ENCODE results near the gene SFMBT1. TPM values are rescaled to one million over a fixed set of nuclear protein-coding genes. Genes with fewer than 3 reads are reported as not detected.

The SFMBT1 gene
- polyA plus RNA-seq, 1 of the 3 experiments (the other 2 are of a cell fraction): 0.72 TPM

GRCh38 chr3:53071882-53072431 is 26.1 kb upstream of the SFMBT1 start (continued):
- TF ChIP-seq NRF1 (IDR thresholded peaks at IDR 0.05; ENCODE audit: low read depth, low read length) (no peak), EP300 (IDR thresholded peaks at IDR 0.05; ENCODE audit: borderline replicate concordance in 1 of 2, low read depth in 1 of 2, low read length in 1 of 2) (no peak), SIN3A (IDR thresholded peaks at IDR 0.05; ENCODE audit: borderline replicate concordance, low read depth, low read length) (no peak)

- H3K4me2 ChIP-seq: no peak overlapping the region
- WGBS (ENCODE audit: low lambda C conversion rate): no CpG with 5 or more reads among the region's 4 CpGs
- CTCF ChIA-PET: interaction anchor here (0.6 to 1.3 kb wide), 2 partner anchors 28 to 238 kb away, joined by 3 read pairs; no protein-coding TSS in a partner anchor
Measured at GRCh38 chr3:53069422-53070068, 23.7 kb upstream of the SFMBT1 start.

GRCh38 chr3:53068176-53068575 is 22.3 kb upstream of the SFMBT1 start:
- TF ChIP-seq ZBTB33 (IDR thresholded peaks at IDR 0.05; ENCODE audit: borderline replicate concordance, low read depth) (no peak), GABPA (IDR thresholded peaks at IDR 0.05; ENCODE audit: low read depth) (no peak), IRF3 (IDR thresholded peaks at IDR 0.05; ENCODE audit: low read depth, low read length) (no peak), RXRA (IDR thresholded peaks at IDR 0.05; ENCODE audit: borderline replicate concordance, low read depth) (no peak), MAX (IDR thresholded peaks at IDR 0.05; ENCODE audit: low read depth) (no peak), SMC3 (IDR thresholded peaks at IDR 0.05; ENCODE audit: low read depth, low read length) (no peak), RCOR1 (IDR thresholded peaks at IDR 0.05; ENCODE audit: low read length) (no peak), FOSL2 (IDR thresholded peaks at IDR 0.05; ENCODE audit: borderline replicate concordance, low read depth) (no peak), RFX5 (IDR thresholded peaks at IDR 0.05; ENCODE audit: low read length) (no peak), NRF1 (IDR thresholded peaks at IDR 0.05; ENCODE audit: low read depth, low read length) (no peak)
- CTCF ChIA-PET: interaction anchor here (0.8 to 1.3 kb wide), 4 partner anchors 16 to 218 kb away, joined by 3 to 4 read pairs (median 3); no protein-coding TSS in a partner anchor
- DNase-seq: no peak

More at GRCh38 chr3:53069422-53070068, 23.7 kb upstream of the SFMBT1 start:
- no peaks in the 10 kb centered on the region for H3K36me3 ChIP-seq (replicated peaks in 1 of 2; ENCODE audit: control insufficient read depth in 1 of 2, insufficient read depth in 2 of 2, low read length in 1 of 2)
- H3K4me1 ChIP-seq (ENCODE audit: control insufficient read depth in 1 of 2, insufficient read depth in 2 of 2, low read depth in 1 of 2, low read length in 1 of 2): peaks cover 0 to 26% of the 10 kb centered on the region in 2 experiments; a peak in 1 of 4 replicates
- H3K79me2 ChIP-seq (ENCODE audit: insufficient read depth): no peaks in the 10 kb centered on the region
- H3K4me3 ChIP-seq (ENCODE audit: low read depth in 2 of 2, low read length in 1 of 2): no peak overlapping the region
- TF ChIP-seq ELF1 (IDR thresholded peaks at IDR 0.05) (no peak), YY1 (IDR thresholded peaks at IDR 0.05; ENCODE audit: low read depth) (no peak), GATA2 (CRISPR knock-in tag; IDR thresholded peaks at IDR 0.05) (no peak), RAD21 (IDR thresholded peaks at IDR 0.05; ENCODE audit: low read length) (no peak), TEAD4 (IDR thresholded peaks at IDR 0.05; ENCODE audit: borderline replicate concordance, insufficient read depth) (no peak), SIN3A (IDR thresholded peaks at IDR 0.05; ENCODE audit: borderline replicate concordance, low read depth, low read length) (no peak), EZH2phosphoT487 (IDR thresholded peaks at IDR 0.05; ENCODE audit: borderline replicate concordance, low read depth) (no peak)
- H2AFZ ChIP-seq (ENCODE audit: low read depth): no peak overlapping the region
- no peaks in the 10 kb centered on the region for H3F3A ChIP-seq (replicated peaks; ENCODE audit: insufficient read depth)
- no peaks in the 10 kb centered on the region for H3K9me2 ChIP-seq
- no peaks in the 10 kb centered on the region for H4K20me1 ChIP-seq (ENCODE audit: insufficient read depth)
- H3K27me3 ChIP-seq (ENCODE audit: insufficient read depth): no peaks in the 10 kb centered on the region
- no peaks in the 10 kb centered on the region for H3K9me3 ChIP-seq
- H3K27ac ChIP-seq (ENCODE audit: low read depth in 2 of 2, low read length in 1 of 2): no peak overlapping the region
- no peak for DNase-seq
- POLR2A ChIA-PET: no interaction called here
- no peak overlapping the region for H3K9ac ChIP-seq

More at GRCh38 chr3:53068176-53068575, 22.3 kb upstream of the SFMBT1 start:
- Histone ChIP-seq H3K9me2 (no peaks in the 10 kb centered on the region), H3K27ac (ENCODE audit: low read depth in 2 of 2, low read length in 1 of 2) (no peak overlapping the region), H3K9ac (no peak overlapping the region), H2AFZ (ENCODE audit: low read depth) (no peak overlapping the region), H3K79me2 (ENCODE audit: insufficient read depth) (no peaks in the 10 kb centered on the region), H3K4me3 (ENCODE audit: low read depth in 2 of 2, low read length in 1 of 2) (no peak overlapping the region), H3K27me3 (ENCODE audit: insufficient read depth) (no peaks in the 10 kb centered on the region), H3K36me3 (replicated peaks in 1 of 2; ENCODE audit: control insufficient read depth in 1 of 2, insufficient read depth in 2 of 2, low read length in 1 of 2) (no peaks in the 10 kb centered on the region), H3K9me3 (no peaks in the 10 kb centered on the region), H3F3A (replicated peaks; ENCODE audit: insufficient read depth) (no peaks in the 10 kb centered on the region), H3K4me2 (no peak overlapping the region), H4K20me1 (ENCODE audit: insufficient read depth) (no peaks in the 10 kb centered on the region), H3K4me1 (ENCODE audit: control insufficient read depth in 1 of 2, insufficient read depth in 2 of 2, low read depth in 1 of 2, low read length in 1 of 2) (peaks cover 0 to 14% of the 10 kb centered on the region in 2 experiments; a peak in 1 of 4 replicates)
- POLR2A ChIA-PET: no interaction called here
- WGBS (ENCODE audit: low lambda C conversion rate): 57% methylated on average over 3 of the region's 3 CpGs
